Measurements from ENCODE around the gene DCPS. TPM values are rescaled to one million over a fixed set of nuclear protein-coding genes. Genes with fewer than 3 reads are reported as not detected.
"Not testable (repeated sequence)": the region's sequence is repeated elsewhere in the genome, so short reads cannot be mapped to it uniquely, and the experiment has no call there.

DCPS gene
- total RNA-seq, 1 donor from 2014 or later = 7.2 TPM

DNA sequence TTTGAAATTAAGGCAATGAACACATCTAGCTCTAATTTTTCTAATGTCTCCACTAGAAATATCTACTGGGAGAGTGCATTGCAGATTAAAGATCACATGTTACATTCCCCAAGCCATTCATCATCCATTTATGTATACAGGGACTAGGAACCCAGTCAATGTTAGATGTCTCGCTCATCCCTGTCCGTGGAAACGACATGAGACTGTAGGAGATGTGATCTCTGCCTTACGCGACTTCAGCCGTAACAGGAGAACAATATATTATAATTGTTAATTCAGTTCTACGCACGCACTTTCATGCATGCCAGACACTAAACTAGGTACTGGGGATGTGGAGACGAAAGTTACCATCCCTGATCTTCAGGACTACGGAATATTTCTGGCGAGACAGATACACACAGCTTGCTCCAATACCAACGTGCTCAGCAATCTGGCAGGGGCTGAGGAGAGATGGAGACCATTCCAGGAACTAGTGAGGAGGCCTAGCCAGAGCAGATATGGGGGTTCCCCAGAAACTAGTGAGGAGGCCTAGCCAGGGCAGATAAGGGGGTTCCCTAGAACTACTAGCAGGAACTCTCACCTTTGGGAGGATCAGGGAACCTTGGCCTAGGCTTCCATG is 706 bp downstream of the DCPS start:
- peak overlapping the region; percentile 84 for H3K4me3 Mint-ChIP-seq (ENCODE audit: unreplicated experiment)
- H3K36me3 Mint-ChIP-seq (ENCODE audit: unreplicated experiment) = peaks cover 4% of the 10 kb centered on the region
- TF ChIP-seq, protein P1, sequence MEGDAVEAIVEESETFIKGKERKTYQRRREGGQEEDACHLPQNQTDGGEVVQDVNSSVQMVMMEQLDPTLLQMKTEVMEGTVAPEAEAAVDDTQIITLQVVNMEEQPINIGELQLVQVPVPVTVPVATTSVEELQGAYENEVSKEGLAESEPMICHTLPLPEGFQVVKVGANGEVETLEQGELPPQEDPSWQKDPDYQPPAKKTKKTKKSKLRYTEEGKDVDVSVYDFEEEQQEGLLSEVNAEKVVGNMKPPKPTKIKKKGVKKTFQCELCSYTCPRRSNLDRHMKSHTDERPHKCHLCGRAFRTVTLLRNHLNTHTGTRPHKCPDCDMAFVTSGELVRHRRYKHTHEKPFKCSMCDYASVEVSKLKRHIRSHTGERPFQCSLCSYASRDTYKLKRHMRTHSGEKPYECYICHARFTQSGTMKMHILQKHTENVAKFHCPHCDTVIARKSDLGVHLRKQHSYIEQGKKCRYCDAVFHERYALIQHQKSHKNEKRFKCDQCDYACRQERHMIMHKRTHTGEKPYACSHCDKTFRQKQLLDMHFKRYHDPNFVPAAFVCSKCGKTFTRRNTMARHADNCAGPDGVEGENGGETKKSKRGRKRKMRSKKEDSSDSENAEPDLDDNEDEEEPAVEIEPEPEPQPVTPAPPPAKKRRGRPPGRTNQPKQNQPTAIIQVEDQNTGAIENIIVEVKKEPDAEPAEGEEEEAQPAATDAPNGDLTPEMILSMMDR (IDR thresholded peaks at IDR 0.05; ENCODE audit: partially characterized antibody, unreplicated experiment) = no peak
- DNase-seq = no peak
- H3K4me1 Mint-ChIP-seq (ENCODE audit: low read depth, unreplicated experiment) = peaks cover 18% of the 10 kb centered on the region
- H3K9me3 Mint-ChIP-seq (ENCODE audit: unreplicated experiment) = peaks cover 4% of the 10 kb centered on the region
- H3K27me3 Mint-ChIP-seq (ENCODE audit: unreplicated experiment) = no peaks in the 10 kb centered on the region
- H3K27ac Mint-ChIP-seq (ENCODE audit: unreplicated experiment) = peak overlapping the region; percentile 78

DNA sequence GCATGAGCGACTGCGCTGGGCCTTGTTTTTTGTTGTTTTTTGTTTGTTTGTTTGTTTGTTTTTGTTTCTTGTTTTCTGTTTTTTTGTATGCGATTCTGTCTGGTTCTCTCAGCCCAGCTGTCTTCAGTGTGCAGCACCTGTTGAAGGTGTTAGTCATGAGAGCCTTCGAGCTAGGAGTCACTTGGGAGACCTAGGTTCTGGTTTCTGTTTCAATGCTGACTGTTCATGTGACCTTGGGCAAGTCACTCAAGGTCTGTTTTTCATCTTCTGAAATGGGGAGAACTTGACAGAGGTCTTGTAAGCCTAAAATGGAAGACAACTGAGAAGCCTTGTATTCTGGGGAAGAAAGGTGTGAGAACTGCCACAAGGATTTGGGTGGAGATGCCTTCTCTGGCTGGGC is 1.8 kb downstream of the DCPS start:
- no peaks in the 10 kb centered on the region for H3K27me3 Mint-ChIP-seq (ENCODE audit: unreplicated experiment)

DNA sequence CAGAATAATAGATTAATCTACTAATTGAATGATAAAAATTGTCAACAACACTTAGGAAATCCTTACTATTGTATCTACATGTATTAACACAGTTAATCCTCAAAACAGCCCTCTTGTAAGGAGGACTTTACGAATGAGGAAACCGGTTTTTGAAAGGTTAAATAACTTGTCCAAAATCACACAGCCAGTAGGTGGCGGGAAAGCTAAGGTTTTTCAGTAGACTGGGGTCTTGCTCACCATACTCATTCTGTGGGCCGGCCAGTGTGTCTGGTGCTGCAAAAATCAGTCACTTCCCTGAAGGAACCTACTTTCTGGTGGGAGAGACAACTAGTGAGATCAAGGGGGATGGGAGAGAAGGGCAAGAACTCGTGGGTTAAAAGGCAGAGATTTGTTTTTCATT is 3.8 kb downstream of the DCPS start:
- TF ChIP-seq, protein P1 (IDR thresholded peaks at IDR 0.05; ENCODE audit: partially characterized antibody, unreplicated experiment) = peak; percentile 65
- Mint-ChIP-seq H3K27me3 (ENCODE audit: unreplicated experiment) (no peaks in the 10 kb centered on the region), H3K4me3 (ENCODE audit: unreplicated experiment) (peak overlapping the region; percentile 77), H3K36me3 (ENCODE audit: unreplicated experiment) (peaks cover 4% of the 10 kb centered on the region), H3K4me1 (ENCODE audit: low read depth, unreplicated experiment) (peaks cover 32% of the 10 kb centered on the region), H3K27ac (ENCODE audit: unreplicated experiment) (peak overlapping the region; percentile 76), H3K9me3 (ENCODE audit: unreplicated experiment) (peaks cover 3% of the 10 kb centered on the region)
- DNase-seq = peak; percentile 62

More for the DNA sequence above, 1.8 kb downstream of the DCPS start:
- peaks cover 4% of the 10 kb centered on the region for H3K9me3 Mint-ChIP-seq (ENCODE audit: unreplicated experiment)
- H3K36me3 Mint-ChIP-seq (ENCODE audit: unreplicated experiment) = peaks cover 4% of the 10 kb centered on the region
- H3K4me3 Mint-ChIP-seq (ENCODE audit: unreplicated experiment) = no peak overlapping the region
- TF ChIP-seq, protein P1 (IDR thresholded peaks at IDR 0.05; ENCODE audit: partially characterized antibody, unreplicated experiment) = no peak
- H3K27ac Mint-ChIP-seq (ENCODE audit: unreplicated experiment) = peak overlapping the region; percentile 52
- DNase-seq = no peak
- peaks cover 26% of the 10 kb centered on the region for H3K4me1 Mint-ChIP-seq (ENCODE audit: low read depth, unreplicated experiment)

DNA sequence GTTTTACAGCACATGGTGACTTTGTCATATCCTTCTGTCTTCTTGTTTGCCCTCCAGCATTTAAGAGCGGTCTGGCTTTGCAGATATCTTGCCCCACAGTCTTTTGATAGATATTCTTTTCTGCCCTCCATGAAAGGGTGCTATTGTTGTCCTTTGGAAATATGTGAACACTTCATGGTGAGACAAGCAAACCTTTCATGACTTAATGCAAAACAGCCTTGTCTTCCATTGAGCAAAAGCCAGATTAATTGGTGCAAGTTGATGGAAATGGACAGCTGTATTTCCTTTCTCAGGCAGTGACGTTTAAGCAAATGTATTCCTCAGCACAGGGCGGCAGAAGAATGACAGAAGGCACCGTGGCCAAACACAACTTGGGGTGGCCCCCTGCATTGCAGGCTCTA is 4.4 kb downstream of the DCPS start:
- H3K36me3 Mint-ChIP-seq (ENCODE audit: unreplicated experiment) = peaks cover 4% of the 10 kb centered on the region
- no peak overlapping the region for H3K27ac Mint-ChIP-seq (ENCODE audit: unreplicated experiment)
- no peak overlapping the region for H3K4me3 Mint-ChIP-seq (ENCODE audit: unreplicated experiment)
- TF ChIP-seq, protein P1 (IDR thresholded peaks at IDR 0.05; ENCODE audit: partially characterized antibody, unreplicated experiment) = no peak
- no peak for DNase-seq
- peaks cover 3% of the 10 kb centered on the region for H3K9me3 Mint-ChIP-seq (ENCODE audit: unreplicated experiment)
- peaks cover 29% of the 10 kb centered on the region for H3K4me1 Mint-ChIP-seq (ENCODE audit: low read depth, unreplicated experiment)
- H3K27me3 Mint-ChIP-seq (ENCODE audit: unreplicated experiment) = no peaks in the 10 kb centered on the region

DNA sequence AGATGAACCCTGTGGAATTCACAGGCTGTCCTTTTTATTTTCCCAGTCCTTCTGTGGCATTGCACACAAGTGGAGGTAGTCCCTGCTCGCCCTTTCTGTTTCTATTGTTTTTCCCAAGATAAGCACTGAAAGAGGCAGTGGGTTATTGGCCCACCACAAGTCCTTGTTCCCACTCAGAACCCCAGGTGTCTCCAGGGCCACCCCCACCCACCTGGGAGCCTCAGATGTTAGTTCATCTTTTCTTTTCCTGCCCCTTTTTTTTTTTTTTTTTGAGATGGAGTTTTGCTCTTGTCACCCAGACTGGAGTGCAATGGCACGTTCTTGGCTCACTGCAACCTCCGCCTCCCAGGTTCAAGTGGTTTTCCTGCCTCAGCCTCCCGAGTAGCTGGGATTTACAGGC is 4.9 kb downstream of the DCPS start:
- H3K4me3 Mint-ChIP-seq (ENCODE audit: unreplicated experiment) = not testable (repeated sequence)

More for the DNA sequence above, 4.9 kb downstream of the DCPS start:
- H3K4me1 Mint-ChIP-seq (ENCODE audit: low read depth, unreplicated experiment) = peaks cover 27% of the 10 kb centered on the region
- H3K27ac Mint-ChIP-seq (ENCODE audit: unreplicated experiment); H3K36me3 Mint-ChIP-seq (ENCODE audit: unreplicated experiment); H3K27me3 Mint-ChIP-seq (ENCODE audit: unreplicated experiment); DNase-seq; H3K9me3 Mint-ChIP-seq (ENCODE audit: unreplicated experiment): not testable (repeated sequence)

Measured in glutamatergic neuron (in vitro differentiated cells).